BJ (cell line): ENCODE measurements around the gene ASB13. TPM values are rescaled to one million over a fixed set of nuclear protein-coding genes. Genes with fewer than 3 reads are reported as not detected.

Experiments used
- CTCF ChIA-PET: fragments of 350-600 bp; formaldehyde crosslinking; extraction: SDS; loops from one replicate; lab custom pipeline; 2021; ENCODE audit warnings: antibody characterized with exemption, inconsistent platforms; lab: Yijun Ruan, JAX
- POLR2A ChIA-PET: fragments of 300-600 bp; sonication (Branson Sonifier 250); formaldehyde crosslinking; extraction: SDS; loops from one replicate; lab custom pipeline; 2021; ENCODE audit warnings: antibody characterized with exemption; lab: Charles Lee
- DNase-seq: peaks from one replicate; pipeline ENCODE4 v3.0.0-alpha.2; 2011; ENCODE audit warnings: low read depth
- H3K27me3 ChIP-seq: 2 replicates; pipeline ENCODE4 v1.6.0; 2011; ENCODE audit warnings: low read length; ENCODE audit not compliant: control insufficient read depth, insufficient read depth
- H3K36me3 ChIP-seq: 2 replicates; pipeline ENCODE4 v1.5.1; 2011; ENCODE audit warnings: low read length; ENCODE audit not compliant: control insufficient read depth, insufficient read depth
- H3K4me3 ChIP-seq: 2 replicates; pipeline ENCODE4 v1.5.1; 2011; ENCODE audit warnings: low read depth, mild to moderate bottlenecking, control low read depth, low read length
- CTCF ChIP-seq: IDR thresholded peaks from 2 replicates; pipeline ENCODE4 v1.5.1; 2011; ENCODE audit warnings: low read depth, mild to moderate bottlenecking, control low read depth, inconsistent platforms, low read length, moderate library complexity; ENCODE audit not compliant: insufficient read depth
- polyA plus RNA-seq: library from polyadenylated mRNA; depleted of rRNA; stranded (reverse); fragments of >200 nt; gene quantifications from 2 replicates; pipeline ENCODE4 v1.2.3, GENCODE V29; 2011

The ASB13 gene
- polyA plus RNA-seq, 1 experiment, result 8.6 TPM

- CTCF ChIA-PET, result interaction anchor here (1.9 kb wide), 1 partner anchor 18 kb away, joined by 7 read pairs; no protein-coding TSS in a partner anchor
- H3K36me3 ChIP-seq, result peaks cover 5% of the 10 kb centered on the region
- POLR2A ChIA-PET, result no interaction called here
- no peaks in the 10 kb centered on the region for H3K27me3 ChIP-seq
- no peak for TF ChIP-seq CTCF
- H3K4me3 ChIP-seq, result no peak overlapping the region
- no peak for DNase-seq
Measured at GRCh38 chr10:5647507-5648240, 18.7 kb downstream of the ASB13 start.

- no peak for DNase-seq
- H3K36me3 ChIP-seq, result peaks cover 11% of the 10 kb centered on the region
- no peak for TF ChIP-seq CTCF
- CTCF ChIA-PET, result interaction anchor here (0.9 to 1.9 kb wide), 2 partner anchors 17 to 204 kb away, joined by 3 to 7 read pairs; no protein-coding TSS in a partner anchor
- no peak overlapping the region for H3K4me3 ChIP-seq
- no peaks in the 10 kb centered on the region for H3K27me3 ChIP-seq
- POLR2A ChIA-PET, result no interaction called here
Measured at GRCh38 chr10:5645944-5646617, 20.3 kb downstream of the ASB13 start.

- H3K27me3 ChIP-seq, result no peaks in the 10 kb centered on the region
- no peak for DNase-seq
- ChIA-PET CTCF (interaction anchor here (2.3 to 2.9 kb wide), 2 partner anchors 16 to 22 kb away, joined by 5 to 13 read pairs; no protein-coding TSS in a partner anchor), POLR2A (no interaction called here)
- H3K36me3 ChIP-seq, result peaks cover 13% of the 10 kb centered on the region
- TF ChIP-seq CTCF, result no peak
- H3K4me3 ChIP-seq, result no peak overlapping the region
Measured at GRCh38 chr10:5645375-5645774, 21.0 kb downstream of the ASB13 start.

GRCh38 chr10:5644930-5645329 is 21.5 kb downstream of the ASB13 start:
- no peak overlapping the region for H3K4me3 ChIP-seq
- TF ChIP-seq CTCF, result no peak
- H3K36me3 ChIP-seq, result peaks cover 18% of the 10 kb centered on the region
- H3K27me3 ChIP-seq, result no peaks in the 10 kb centered on the region
- ChIA-PET CTCF (interaction anchor here (2.3 to 2.9 kb wide), 2 partner anchors 15 to 21 kb away, joined by 5 to 13 read pairs; no protein-coding TSS in a partner anchor), POLR2A (no interaction called here)
- DNase-seq, result no peak
